GM23248 (cell line): ENCODE measurements around the gene VPS13A. TPM values are rescaled to one million over a fixed set of nuclear protein-coding genes. Genes with fewer than 3 reads are reported as not detected.

Source experiments
- DNase-seq: peaks from one replicate; pipeline ENCODE4 v3.0.0-alpha.2; 2015
- H2AFZ ChIP-seq: fragments of 200-600 bp; sonication (generic); 2 replicates; pipeline ENCODE4 v1.6.1; 2016; ENCODE audit warnings: antibody characterized with exemption
- H3F3A ChIP-seq: fragments of 200-600 bp; sonication (generic); 2 replicates; pipeline ENCODE4 v1.6.1; 2016; ENCODE audit warnings: mild to moderate bottlenecking, antibody characterized with exemption, mixed run types; ENCODE audit not compliant: insufficient read depth
- H3K27ac ChIP-seq: fragments of 200-600 bp; sonication (generic); 2 replicates; pipeline ENCODE4 v1.5.1; 2016; ENCODE audit warnings: mild to moderate bottlenecking
- H3K27me3 ChIP-seq: fragments of 200-600 bp; sonication (generic); replicated peaks from 2 replicates; pipeline ENCODE4 v1.6.1; 2016; ENCODE audit warnings: mild to moderate bottlenecking; ENCODE audit not compliant: insufficient read depth
- H3K36me3 ChIP-seq: fragments of 200-600 bp; sonication (generic); 2 replicates; pipeline ENCODE4 v1.6.1; 2016; ENCODE audit warnings: low read depth, mild to moderate bottlenecking
- H3K4me1 ChIP-seq: fragments of 200-600 bp; sonication (generic); 2 replicates; pipeline ENCODE4 v1.6.1; 2016; ENCODE audit warnings: mild to moderate bottlenecking; ENCODE audit not compliant: insufficient read depth
- H3K4me2 ChIP-seq: fragments of 200-600 bp; sonication (generic); one replicate; pipeline ENCODE4 v1.6.1; 2016; ENCODE audit warnings: mild to moderate bottlenecking; ENCODE audit not compliant: unreplicated experiment
- H3K4me3 ChIP-seq: fragments of 200-600 bp; sonication (generic); 2 replicates; pipeline ENCODE4 v1.5.1; 2016; ENCODE audit warnings: mild to moderate bottlenecking
- H3K79me2 ChIP-seq: fragments of 200-600 bp; sonication (generic); 2 replicates; pipeline ENCODE4 v1.6.1; 2016; ENCODE audit warnings: mild to moderate bottlenecking; ENCODE audit not compliant: insufficient read depth
- H3K9ac ChIP-seq: fragments of 200-600 bp; sonication (generic); 2 replicates; pipeline ENCODE4 v1.6.1; 2016; ENCODE audit warnings: mild to moderate bottlenecking
- H3K9me2 ChIP-seq: fragments of 200-600 bp; sonication (generic); 2 replicates; pipeline ENCODE4 v1.6.1; 2016; ENCODE audit warnings: mixed run types, mild to moderate bottlenecking, moderate library complexity; ENCODE audit not compliant: insufficient read depth
- H3K9me3 ChIP-seq: fragments of 200-600 bp; sonication (generic); one replicate; pipeline ENCODE4 v1.6.1; 2017; ENCODE audit warnings: low read depth
- H4K20me1 ChIP-seq: fragments of 200-600 bp; sonication (generic); 2 replicates; pipeline ENCODE4 v1.6.0; 2016; ENCODE audit not compliant: insufficient read depth
- EZH2 ChIP-seq: fragments of 200-600 bp; sonication (generic); IDR thresholded peaks from 2 replicates; pipeline ENCODE4 v1.6.1; 2018; ENCODE audit warnings: antibody characterized with exemption, mild to moderate bottlenecking; ENCODE audit not compliant: insufficient read depth, poor library complexity, severe bottlenecking
- EZH2phosphoT487 ChIP-seq: fragments of 200-600 bp; sonication (generic); IDR thresholded peaks from 2 replicates; pipeline ENCODE4 v1.6.1; 2018; ENCODE audit warnings: antibody characterized with exemption, moderate library complexity, mild to moderate bottlenecking, low read depth; ENCODE audit not compliant: insufficient read depth
- WGBS, 2 experiments: methylation state at CpG; one replicate each; pipeline ENCODE4 v1.1.6; 2015 to 2017; ENCODE audit warnings: low lambda C conversion rate in 2 of 2, low coverage in 1 of 2; ENCODE audit errors: missing lambda C conversion rate in 2 of 2; 5-methylcytosine and 5-hydroxymethylcytosine counted together
- in situ Hi-C: fragments of 300-500 bp; cut with MboI; formaldehyde crosslinking; loops from 2 replicates; pipeline ENCODE4 v1.15.0; 2020
- polyA plus RNA-seq: library from polyadenylated mRNA; unstranded; fragments of >200 nt; fragmentation: Nextera tagmentation; extraction: Ambion mirVana; gene quantifications from 2 replicates; pipeline ENCODE4 v1.2.1, GENCODE V29; 2016
- total RNA-seq: library from RNA; depleted of rRNA; stranded (reverse); fragments of >200 nt; shearing (Covaris generic); gene quantifications from 2 replicates; pipeline ENCODE4 v1.2.3, GENCODE V29; 2014

VPS13A gene
- total and polyA plus RNA-seq, 2 experiments from 2014 or later = 8.9 to 15.8 TPM

- 0 out of 2 replicates have a peak, but pooled peaks cover 17% of the 10 kb centered on the region for H3K27me3 ChIP-seq
- no peaks in the 10 kb centered on the region for H4K20me1 ChIP-seq
- H3K4me1 ChIP-seq = peaks cover 19% of the 10 kb centered on the region
- no peaks in the 10 kb centered on the region for H3K9me2 ChIP-seq
- H3K9me3 ChIP-seq = no peaks in the 10 kb centered on the region
- no peaks in the 10 kb centered on the region for H3K79me2 ChIP-seq
- WGBS, 2 experiments = 67 to 68% methylated on average over 6 of the region's 6 CpGs
- peaks cover 9% of the 10 kb centered on the region; the same call in 1 of the 2 replicates for H3F3A ChIP-seq
- H3K36me3 ChIP-seq = no peaks in the 10 kb centered on the region
- no peak overlapping the region for H3K9ac ChIP-seq
- TF ChIP-seq EZH2 (no peak), EZH2phosphoT487 (no peak)
- in situ Hi-C loops = loop anchor here (10.0 kb wide), 1 partner anchor 394 kb away; the partner anchor contains the start of gene PCA3
- peak overlapping the region; percentile 26 for H3K4me2 ChIP-seq
- peak; percentile 36 for DNase-seq
- H3K4me3 ChIP-seq = no peak overlapping the region
- H2AFZ ChIP-seq = no peak overlapping the region
- H3K27ac ChIP-seq = no peak overlapping the region
Measured at GRCh38 chr9:77158772-77159513, 18.4 kb upstream of the VPS13A start.

GRCh38 chr9:77161191-77161590 lies 16.1 kb upstream of the VPS13A start:
- Histone ChIP-seq H3K4me2 (no peak overlapping the region), H3K79me2 (no peaks in the 10 kb centered on the region), H3K27ac (no peak overlapping the region), H3K9me3 (no peaks in the 10 kb centered on the region), H3F3A (peaks cover 16% of the 10 kb centered on the region), H3K9me2 (no peaks in the 10 kb centered on the region), H4K20me1 (no peaks in the 10 kb centered on the region), H3K9ac (no peak overlapping the region), H2AFZ (no peak overlapping the region), H3K4me1 (peaks cover 25% of the 10 kb centered on the region), H3K27me3 (0 out of 2 replicates have a peak, but pooled peaks cover 17% of the 10 kb centered on the region), H3K36me3 (no peaks in the 10 kb centered on the region), H3K4me3 (no peak overlapping the region)
- WGBS, 2 experiments = 75% methylated on average over 3 of the region's 3 CpGs
- no peak for TF ChIP-seq EZH2phosphoT487
- no peak for TF ChIP-seq EZH2
- in situ Hi-C loops = no loop called here
- no peak for DNase-seq

- H3K27ac ChIP-seq = no peak overlapping the region
- H3K4me1 ChIP-seq = peaks cover 25% of the 10 kb centered on the region
- peaks cover 16% of the 10 kb centered on the region for H3F3A ChIP-seq
- no peak overlapping the region for H2AFZ ChIP-seq
- H3K9me2 ChIP-seq = no peaks in the 10 kb centered on the region
- WGBS, 2 experiments = 42 to 51% methylated on average over 1 of the region's 1 CpG
- H3K27me3 ChIP-seq = 0 out of 2 replicates have a peak, but pooled peaks cover 16% of the 10 kb centered on the region
- H3K4me3 ChIP-seq = no peak overlapping the region
- in situ Hi-C loops = no loop called here
- H3K36me3 ChIP-seq = no peaks in the 10 kb centered on the region
- no peak for TF ChIP-seq EZH2phosphoT487
- no peak for TF ChIP-seq EZH2
- H3K79me2 ChIP-seq = no peaks in the 10 kb centered on the region
- DNase-seq = peak; percentile 45
- H3K9ac ChIP-seq = no peak overlapping the region
- H4K20me1 ChIP-seq = no peaks in the 10 kb centered on the region
- no peak overlapping the region for H3K4me2 ChIP-seq
- no peaks in the 10 kb centered on the region for H3K9me3 ChIP-seq
Measured at GRCh38 chr9:77161966-77162365, 15.4 kb upstream of the VPS13A start.

GRCh38 chr9:77162366-77162765 lies 15.0 kb upstream of the VPS13A start:
- TF ChIP-seq EZH2 = no peak
- no peak for TF ChIP-seq EZH2phosphoT487
- Histone ChIP-seq H3K9me2 (no peaks in the 10 kb centered on the region), H2AFZ (no peak overlapping the region), H3F3A (peaks cover 16% of the 10 kb centered on the region), H3K4me3 (no peak overlapping the region), H3K9ac (no peak overlapping the region), H4K20me1 (no peaks in the 10 kb centered on the region), H3K36me3 (no peaks in the 10 kb centered on the region), H3K27me3 (0 out of 2 replicates have a peak, but pooled peaks cover 12% of the 10 kb centered on the region), H3K79me2 (no peaks in the 10 kb centered on the region), H3K27ac (no peak overlapping the region), H3K9me3 (no peaks in the 10 kb centered on the region), H3K4me1 (peaks cover 25% of the 10 kb centered on the region), H3K4me2 (no peak overlapping the region)
- 30 to 36% methylated on average over 4 of the region's 4 CpGs for WGBS, 2 experiments
- in situ Hi-C loops = no loop called here
- DNase-seq = no peak
